Measurements from ENCODE around the gene MGRN1.

The MGRN1 gene

GRCh38 chr16:4674926-4675530 is 50.4 kb downstream of the MGRN1 start:
- no peak for DNase-seq (ENCODE audit: low read depth in 3 of 3)

GRCh38 chr16:4675864-4676786 is 51.5 kb downstream of the MGRN1 start:
- peak; percentile 48 to 62 (median 56) for DNase-seq (ENCODE audit: low read depth in 3 of 3)

GRCh38 chr16:4676831-4677230 is 52.2 kb downstream of the MGRN1 start:
- no peak for DNase-seq (ENCODE audit: low read depth in 3 of 3)

GRCh38 chr16:4677390-4677789 is 52.8 kb downstream of the MGRN1 start:
- no peak for DNase-seq (ENCODE audit: low read depth in 3 of 3)

- no peak for DNase-seq (ENCODE audit: low read depth in 3 of 3)
Observed at GRCh38 chr16:4677994-4678393, 53.4 kb downstream of the MGRN1 start.

GRCh38 chr16:4678596-4678995 is 54.0 kb downstream of the MGRN1 start:
- DNase-seq (ENCODE audit: low read depth in 3 of 3), result no peak

- no peak for DNase-seq (ENCODE audit: low read depth in 3 of 3)
Observed at GRCh38 chr16:4679156-4679849, 54.7 kb downstream of the MGRN1 start.

- DNase-seq (ENCODE audit: low read depth in 3 of 3), result no peak
Observed at GRCh38 chr16:4679850-4680636, 55.4 kb downstream of the MGRN1 start.

- DNase-seq (ENCODE audit: low read depth in 3 of 3), result no peak
Observed at GRCh38 chr16:4680673-4681470, 56.2 kb downstream of the MGRN1 start.

GRCh38 chr16:4681471-4682083 is 57.0 kb downstream of the MGRN1 start:
- no peak for DNase-seq (ENCODE audit: low read depth in 3 of 3)

- no peak for DNase-seq (ENCODE audit: low read depth in 3 of 3)
Observed at GRCh38 chr16:4682084-4682591, 57.5 kb downstream of the MGRN1 start.

GRCh38 chr16:4682616-4683254 is 58.1 kb downstream of the MGRN1 start:
- peak in 2 of 3 donors; percentile 32 to 46 for DNase-seq (ENCODE audit: low read depth in 3 of 3)

- DNase-seq (ENCODE audit: low read depth in 3 of 3), result no peak
Observed at GRCh38 chr16:4683255-4684057, 58.8 kb downstream of the MGRN1 start.

GRCh38 chr16:4684058-4684715 is 59.6 kb downstream of the MGRN1 start:
- DNase-seq (ENCODE audit: low read depth in 3 of 3), result no peak

- no peak for DNase-seq (ENCODE audit: low read depth in 3 of 3)
Observed at GRCh38 chr16:4684763-4685162, 60.1 kb downstream of the MGRN1 start.

GRCh38 chr16:4685292-4685691 is 60.7 kb downstream of the MGRN1 start:
- DNase-seq (ENCODE audit: low read depth in 3 of 3), result no peak

GRCh38 chr16:4685776-4686496 is 61.3 kb downstream of the MGRN1 start:
- no peak for DNase-seq (ENCODE audit: low read depth in 3 of 3)
